ENCODE results near the gene XRCC3.

DNA sequence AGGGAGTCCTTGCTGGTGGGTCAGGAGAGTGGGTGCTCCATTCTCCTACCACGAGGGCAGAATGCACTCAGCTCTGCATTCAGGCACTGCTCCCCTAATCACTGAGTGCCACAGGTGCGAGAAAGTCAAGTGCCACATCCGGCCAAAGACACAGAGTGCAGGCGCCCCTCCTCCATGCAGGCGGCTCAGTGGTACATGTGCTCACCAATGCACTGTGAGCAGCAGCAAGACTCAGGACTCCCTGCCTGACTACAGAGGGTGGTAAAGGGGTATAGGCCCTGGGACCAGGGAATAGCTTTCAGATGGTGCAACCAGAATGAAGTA lies 33.2 kb upstream of the XRCC3 start:
- TF ChIP-seq CTCF (conservative IDR thresholded peaks at IDR 0.05; ENCODE audit: low read depth, low read length): no peak
- TF ChIP-seq EZH2 (IDR thresholded peaks at IDR 0.05; ENCODE audit: low read length, unreplicated experiment): no peak
- no peak for TF ChIP-seq EZH2phosphoT487 (IDR thresholded peaks at IDR 0.05; ENCODE audit: borderline replicate concordance, low read length)
